Psoas muscle (tissue), 8 donors: ENCODE results near the gene CCDC187. TPM values are rescaled to one million over a fixed set of nuclear protein-coding genes. Genes with fewer than 3 reads are reported as not detected.

Experiments
- ATAC-seq, 4 donors: fragments of 200-7000 bp; cut with Tn5 transposase; one replicate each; pipeline ENCODE4 v1.9.1; 2020; ENCODE audit warnings: moderate library complexity in 3 of 4, mild to moderate bottlenecking in 2 of 4
- DNase-seq, 2 donors: peaks; one replicate each; pipeline ENCODE4 v3.0.0-alpha.2; 2020
- H3K27ac ChIP-seq: fragments of 200-600 bp; one replicate; pipeline ENCODE4 v1.8.0; 2022
- H3K27me3 ChIP-seq, 3 donors: fragments of 200-600 bp in 1 of 3; one replicate each; pipeline versions ENCODE4 v1.6.1 to v1.8.0; 2013 to 2022; ENCODE audit warnings: low read length in 2 of 3, mild to moderate bottlenecking in 2 of 3, moderate library complexity in 1 of 3; ENCODE audit not compliant: insufficient read depth in 3 of 3
- H3K36me3 ChIP-seq, 2 donors: fragments of 200-600 bp in 1 of 2; one replicate each; pipeline versions ENCODE4 v1.6.1 to v1.8.0; 2013 to 2022; ENCODE audit warnings: low read depth in 1 of 2, mild to moderate bottlenecking in 1 of 2, moderate library complexity in 1 of 2; ENCODE audit not compliant: insufficient read depth in 1 of 2
- H3K4me1 ChIP-seq: fragments of 200-600 bp; one replicate; pipeline ENCODE4 v1.8.0; 2022
- H3K4me3 ChIP-seq: fragments of 200-600 bp; one replicate; pipeline ENCODE4 v1.8.0; 2022; ENCODE audit warnings: mild to moderate bottlenecking
- H3K9me3 ChIP-seq: fragments of 200-600 bp; one replicate; pipeline ENCODE4 v1.8.0; 2022
- WGBS, 3 donors: extraction: QIAGEN DNeasy Blood & Tissue Kit; methylation state at CpG; one replicate each; pipeline versions ENCODE4 v1.1.6 to v1.1.7; 2013; 5-methylcytosine and 5-hydroxymethylcytosine counted together
- intact Hi-C, 2 donors: fragments of 100-400 bp; cut with DNase I; formaldehyde crosslinking; loops; one replicate each; pipeline versions ENCODE4 v1.11.0 to v1.14.2; 2022
- polyA plus RNA-seq, 3 donors: library from polyadenylated mRNA; stranded (reverse); fragments of 200-250 nt; gene quantifications; one replicate each; pipeline ENCODE4 v1.2.3, GENCODE V29; 2013
- total RNA-seq, 4 donors: library from RNA; stranded (reverse); fragmentation: NEBNext Ultra II Directional in 2 of 4; extraction: Animal tissue kit (Norgen Biotek cat#: 25700) in 2 of 4; gene quantifications; one replicate each; pipeline versions ENCODE4 v1.2.1 to v1.2.4, GENCODE V29; 2021 to 2023
- TF ChIP-seq, protein P1 (sequence below): fragments of 200-600 bp; IDR thresholded peaks from one replicate; pipeline ENCODE4 v1.8.0; 2022; ENCODE audit warnings: antibody characterized with exemption
- donor health status: healthy with polysubstance abuse.
- donor health status: DM: no; HTN: no; CAD: no; lungs with moderate emphysema.
- donor health status: Bipolar disorder and iron deficiency.
- donor health status: healthy.
- donor health status: DM: yes; HTN: yes; CAD: no.
- donor health status: DM: no; HTN: no; CAD: no.
- donor health status: DM: no; HTN: no; CAD: no.
- donor health status: DM: yes; HTN: yes; CAD: no.

Gene CCDC187
- total and polyA plus RNA-seq, 7 donors: not detected

DNA sequence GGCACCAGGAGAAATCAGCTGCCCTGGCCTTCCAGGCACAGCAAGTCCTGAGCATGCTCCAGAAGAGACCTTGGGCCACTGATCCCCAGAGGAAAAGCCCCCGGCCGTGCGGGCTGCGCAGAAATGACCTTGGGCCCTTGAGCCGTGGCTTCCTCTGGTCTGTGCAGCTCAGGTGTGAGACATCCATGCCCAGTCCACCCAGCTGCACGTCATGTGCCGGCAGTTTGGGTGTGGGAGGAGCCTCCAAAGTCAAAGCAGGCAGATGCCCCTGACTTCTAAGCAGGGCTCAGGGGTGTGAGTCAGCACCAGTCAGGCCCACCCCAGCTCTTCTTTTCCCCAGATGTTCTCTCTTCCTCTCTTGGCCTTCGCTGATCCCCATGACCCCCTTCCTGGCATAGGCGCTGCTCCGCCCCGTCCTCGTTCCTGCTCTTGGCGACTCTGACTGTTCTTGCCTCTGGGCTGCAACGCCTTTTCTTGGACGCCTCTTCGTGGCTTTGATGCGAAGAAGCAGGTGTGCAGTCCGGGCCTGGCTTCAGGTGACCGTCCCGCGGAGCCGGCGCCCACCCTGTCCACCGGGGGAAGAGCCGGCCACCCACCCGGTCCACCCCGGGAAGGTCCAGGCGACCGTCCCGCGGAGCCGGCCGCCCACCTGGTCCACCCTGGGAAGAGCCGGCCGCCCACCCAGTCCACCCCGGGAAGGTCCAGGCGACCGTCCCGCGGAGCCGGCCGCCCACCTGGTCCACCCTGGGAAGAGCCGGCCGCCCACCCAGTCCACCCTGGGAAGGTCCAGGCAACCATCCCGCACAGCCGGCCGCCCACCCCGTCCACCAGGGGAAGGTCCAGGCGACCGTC, 52.4 kb downstream of the CCDC187 start:
- TF ChIP-seq, protein P1, sequence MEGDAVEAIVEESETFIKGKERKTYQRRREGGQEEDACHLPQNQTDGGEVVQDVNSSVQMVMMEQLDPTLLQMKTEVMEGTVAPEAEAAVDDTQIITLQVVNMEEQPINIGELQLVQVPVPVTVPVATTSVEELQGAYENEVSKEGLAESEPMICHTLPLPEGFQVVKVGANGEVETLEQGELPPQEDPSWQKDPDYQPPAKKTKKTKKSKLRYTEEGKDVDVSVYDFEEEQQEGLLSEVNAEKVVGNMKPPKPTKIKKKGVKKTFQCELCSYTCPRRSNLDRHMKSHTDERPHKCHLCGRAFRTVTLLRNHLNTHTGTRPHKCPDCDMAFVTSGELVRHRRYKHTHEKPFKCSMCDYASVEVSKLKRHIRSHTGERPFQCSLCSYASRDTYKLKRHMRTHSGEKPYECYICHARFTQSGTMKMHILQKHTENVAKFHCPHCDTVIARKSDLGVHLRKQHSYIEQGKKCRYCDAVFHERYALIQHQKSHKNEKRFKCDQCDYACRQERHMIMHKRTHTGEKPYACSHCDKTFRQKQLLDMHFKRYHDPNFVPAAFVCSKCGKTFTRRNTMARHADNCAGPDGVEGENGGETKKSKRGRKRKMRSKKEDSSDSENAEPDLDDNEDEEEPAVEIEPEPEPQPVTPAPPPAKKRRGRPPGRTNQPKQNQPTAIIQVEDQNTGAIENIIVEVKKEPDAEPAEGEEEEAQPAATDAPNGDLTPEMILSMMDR: no peak
- ATAC-seq (no peak), DNase-seq (no peak)
- Histone ChIP-seq H3K27me3 (peaks cover 0 to 30% (median 11%) of the 10 kb centered on the region in 3 donors), H3K4me1 (no peaks in the 10 kb centered on the region), H3K9me3 (no peaks in the 10 kb centered on the region), H3K4me3 (no peak overlapping the region), H3K36me3 (no peaks in the 10 kb centered on the region), H3K27ac (no peak overlapping the region)
- WGBS, 3 donors: 69 to 81% (median 79%) methylated on average over 32 to 50 of the region's 50 CpGs
- intact Hi-C loops: no loop called here

DNA sequence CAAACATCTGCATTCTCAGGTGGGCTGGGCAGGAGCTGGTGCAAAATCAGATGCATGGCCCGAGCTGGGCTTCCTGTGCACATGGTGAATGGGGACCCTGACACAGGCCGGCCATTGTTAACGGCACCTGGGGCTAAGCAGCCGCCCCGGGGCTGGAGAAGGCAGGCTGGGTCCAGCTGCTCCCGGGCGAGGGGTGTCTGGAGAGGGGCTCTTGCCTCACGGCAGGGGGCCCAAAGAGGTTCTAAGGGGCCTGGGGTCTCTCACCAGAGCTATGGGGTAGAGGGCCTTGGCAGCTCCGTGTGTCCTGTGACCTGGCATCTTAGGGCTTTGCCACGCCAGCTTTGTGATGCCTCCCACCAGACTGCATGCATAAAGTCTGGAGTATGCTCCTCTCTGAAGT, 53.2 kb downstream of the CCDC187 start:
- ATAC-seq: no peak
- 43 to 56% (median 50%) methylated on average over 10 of the region's 10 CpGs for WGBS, 3 donors
- Histone ChIP-seq H3K4me1 (no peaks in the 10 kb centered on the region), H3K9me3 (no peaks in the 10 kb centered on the region), H3K4me3 (no peak overlapping the region), H3K27me3 (peaks cover 0 to 23% (median 8%) of the 10 kb centered on the region in 3 donors), H3K36me3 (no peaks in the 10 kb centered on the region), H3K27ac (no peak overlapping the region)
- intact Hi-C loops: no loop called here
- TF ChIP-seq, protein P1: no peak
- no peak for DNase-seq

DNA sequence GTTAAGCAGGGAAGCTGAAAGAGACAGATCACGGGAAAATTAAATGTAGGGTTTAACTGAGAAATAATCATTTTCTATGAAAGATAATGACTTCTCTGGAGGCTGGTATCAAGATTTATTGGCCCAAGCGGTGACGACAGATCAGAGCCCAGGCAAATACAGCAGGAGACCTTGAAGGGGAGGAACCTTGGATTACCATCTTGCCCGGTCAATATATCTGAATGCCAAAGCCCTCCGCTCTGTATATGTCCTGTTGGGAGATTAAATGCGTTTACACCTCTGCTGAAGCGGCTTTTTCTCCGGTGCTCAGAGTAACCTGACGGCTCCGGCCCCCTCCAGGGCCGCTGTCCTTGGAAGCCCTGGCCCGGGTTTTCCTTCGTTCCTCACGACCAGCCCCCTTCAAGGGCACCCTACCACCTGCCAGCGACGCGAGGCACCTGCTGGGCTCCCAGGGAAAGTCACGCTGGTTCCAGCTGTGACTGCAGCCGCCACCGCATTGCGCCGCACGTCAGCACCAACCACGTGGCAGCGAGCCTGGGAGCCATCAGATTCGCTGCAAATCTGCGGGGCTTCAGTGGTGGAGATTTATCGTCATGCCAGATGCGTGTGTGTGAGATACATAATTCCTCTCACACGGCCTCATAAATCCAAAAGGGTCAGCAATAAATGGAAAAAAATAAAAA, 53.9 kb downstream of the CCDC187 start:
- Histone ChIP-seq H3K27ac (no peak overlapping the region), H3K27me3 (peaks cover 0 to 19% (median 5%) of the 10 kb centered on the region in 3 donors), H3K9me3 (no peaks in the 10 kb centered on the region), H3K36me3 (no peaks in the 10 kb centered on the region), H3K4me3 (no peak overlapping the region), H3K4me1 (peaks cover under 1% of the 10 kb centered on the region)
- DNase-seq (no peak), ATAC-seq (no peak)
- TF ChIP-seq, protein P1: no peak
- WGBS, 3 donors: 33 to 40% (median 37%) methylated on average over 30 of the region's 30 CpGs
- intact Hi-C loops: no loop called here

DNA sequence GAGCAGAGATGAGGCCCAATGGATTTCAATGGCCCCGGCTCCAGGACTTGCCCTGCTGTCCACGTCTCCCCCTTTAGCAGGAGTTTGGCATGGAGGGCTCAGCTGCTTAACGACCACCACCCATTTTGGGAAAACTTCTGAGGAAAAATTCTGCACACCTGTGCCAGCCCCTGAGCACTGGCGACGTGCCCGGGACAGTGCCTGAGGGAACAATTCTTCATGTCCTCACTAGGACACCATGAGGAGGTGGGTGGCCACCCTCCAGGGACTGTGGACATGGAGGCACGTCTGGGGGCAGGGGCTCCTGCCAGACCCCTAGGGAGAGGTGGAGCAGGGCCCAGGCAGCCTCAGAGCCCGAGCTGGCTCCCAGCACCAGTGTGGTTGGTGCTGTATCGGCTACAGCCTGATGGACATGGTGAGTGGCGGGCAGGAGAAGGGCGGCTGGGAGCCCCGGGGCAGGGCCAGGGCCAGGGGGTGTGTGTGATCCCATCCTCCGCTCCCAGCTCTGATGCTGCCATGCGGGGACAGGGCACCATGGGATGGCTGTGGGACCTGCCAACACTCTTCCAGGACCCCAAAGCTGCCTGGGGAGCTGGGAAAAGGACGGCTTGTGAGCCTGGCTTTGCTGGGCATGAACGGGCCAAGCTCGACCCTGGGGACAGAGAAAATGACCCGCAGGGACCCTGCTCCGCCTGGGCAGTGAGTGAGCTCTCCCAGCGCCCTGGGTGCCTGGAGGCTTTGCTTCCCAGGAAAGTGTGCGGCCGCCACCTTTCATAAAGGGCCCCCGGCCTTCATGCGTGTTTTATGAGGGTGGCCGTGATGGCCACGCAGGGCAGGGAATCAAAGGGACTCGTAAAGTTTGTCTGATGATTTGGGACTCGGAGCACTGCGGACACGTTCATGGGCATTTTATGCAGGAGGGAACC, 54.7 kb downstream of the CCDC187 start:
- WGBS, 3 donors: 67 to 70% (median 68%) methylated on average over 27 to 30 of the region's 30 CpGs
- Histone ChIP-seq H3K9me3 (no peaks in the 10 kb centered on the region), H3K36me3 (no peaks in the 10 kb centered on the region), H3K27me3 (peaks cover 0 to 15% (median 2%) of the 10 kb centered on the region in 3 donors), H3K4me3 (no peak overlapping the region), H3K27ac (no peak overlapping the region), H3K4me1 (peaks cover 9% of the 10 kb centered on the region)
- ATAC-seq (no peak), DNase-seq (peak; percentile 12 to 51)
- TF ChIP-seq, protein P1: no peak
- intact Hi-C loops: no loop called here
